Islet of Langerhans (tissue), 1 donor: ENCODE data around the gene LIN9.
"Not testable (repeated sequence)": the region's sequence is repeated elsewhere in the genome, so short reads cannot be mapped to it uniquely, and the experiment has no call there.

Experiments
- FAIRE-seq: peaks from one replicate; lab custom pipeline; 2011; peaks lifted over from hg19 to GRCh38; lab: Jason Lieb, UNC

The LIN9 gene

DNA sequence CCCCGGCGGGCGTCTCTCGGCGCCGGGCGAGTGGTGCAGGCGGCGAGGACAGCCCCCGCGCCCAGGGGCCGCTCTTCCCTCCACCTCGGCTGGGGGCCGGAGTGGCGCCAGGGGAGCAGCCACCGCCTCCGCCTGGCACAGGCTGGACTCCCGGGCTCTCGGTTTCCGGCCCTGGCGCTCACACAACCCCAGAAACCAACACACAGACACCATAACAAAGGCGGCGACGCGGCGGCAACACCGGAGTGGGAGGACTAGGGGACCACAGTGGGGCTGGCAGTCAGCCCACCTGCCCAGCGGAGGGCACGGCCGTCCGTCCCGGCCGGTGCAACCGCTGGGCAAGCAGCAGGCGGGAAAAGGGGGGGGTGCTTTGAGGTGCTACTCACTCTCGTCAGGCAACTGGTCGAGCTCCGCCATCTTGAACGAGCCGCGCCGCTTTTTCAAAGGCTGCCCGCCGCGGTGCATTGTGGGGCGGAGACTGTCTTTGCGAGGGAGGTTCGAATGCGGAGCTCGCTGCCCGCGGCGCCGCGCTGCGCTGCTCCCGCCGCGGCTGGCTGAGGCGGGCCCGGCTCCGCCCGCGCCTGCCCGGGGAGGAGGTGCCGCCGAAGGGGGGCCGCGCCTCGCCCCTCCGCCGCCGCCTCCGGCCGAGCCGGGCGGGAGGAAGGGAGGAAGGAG lies at the start of gene LIN9:
TSS of gene LIN9 (minus strand) at position 442 of the 675 bp plus-strand sequence. CDS start at position 417, 25 bp downstream.
- no peak for FAIRE-seq

DNA sequence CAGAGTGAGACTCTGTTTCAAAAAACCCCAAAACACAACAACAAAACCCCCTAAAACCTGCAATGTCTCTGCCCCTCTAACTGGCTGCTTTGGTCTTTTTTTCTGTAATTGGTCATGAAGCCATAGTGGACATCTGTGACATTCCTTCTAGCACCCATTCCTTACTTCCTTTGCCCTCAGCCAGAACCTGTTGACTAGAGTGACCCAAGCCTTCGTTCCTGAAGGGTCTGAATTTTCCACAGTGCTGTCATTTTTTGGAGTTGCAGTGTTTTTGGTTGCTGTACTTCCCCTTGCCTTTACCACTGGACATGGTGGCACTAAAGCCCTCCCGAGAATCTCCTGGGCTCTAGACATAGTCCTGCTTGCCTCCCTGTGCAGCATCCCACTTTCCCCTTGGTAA lies 48.5 kb upstream of the LIN9 start:
- FAIRE-seq, result no peak

DNA sequence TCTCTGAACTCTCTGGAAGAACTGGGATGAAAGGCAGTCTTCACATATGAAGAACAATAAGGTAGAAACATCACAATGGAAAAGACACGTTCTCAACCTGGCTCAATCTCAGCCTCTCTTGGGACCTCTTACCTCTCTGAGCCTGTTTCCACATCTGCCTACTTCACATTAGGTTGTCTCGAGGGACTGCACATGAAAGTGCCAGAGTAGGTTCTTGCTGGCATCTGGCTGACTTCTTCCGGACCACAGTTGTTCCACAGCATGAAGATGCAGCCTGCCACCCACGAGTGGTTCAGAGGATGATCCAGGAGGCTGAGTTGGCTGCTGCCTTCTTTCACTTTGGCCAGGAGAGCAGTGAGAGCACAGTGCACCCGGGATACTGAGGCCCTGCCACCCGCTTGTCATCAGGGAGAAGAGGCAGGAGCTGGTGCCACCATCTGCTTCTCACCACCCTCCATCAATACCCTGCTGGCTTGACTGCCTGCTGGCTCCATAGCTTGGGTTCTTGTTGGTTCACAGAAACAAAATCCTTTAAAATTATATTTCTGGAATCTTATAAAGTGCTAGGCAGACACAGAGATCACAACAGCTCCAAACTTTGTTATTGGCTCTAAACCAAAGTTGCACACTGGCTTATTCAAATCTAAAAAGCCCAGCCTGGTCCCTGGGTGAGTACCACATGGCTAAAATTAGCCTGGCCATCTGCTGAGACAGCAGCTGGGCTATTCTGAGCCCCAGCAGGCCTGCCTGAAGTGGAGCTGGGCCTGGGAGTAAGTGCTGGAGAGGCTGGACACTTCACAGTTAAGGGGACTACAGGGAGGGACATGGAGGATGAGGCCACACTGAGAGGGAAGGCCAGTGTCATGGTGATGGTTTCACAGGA lies 46.9 kb upstream of the LIN9 start:
- no peak for FAIRE-seq

DNA sequence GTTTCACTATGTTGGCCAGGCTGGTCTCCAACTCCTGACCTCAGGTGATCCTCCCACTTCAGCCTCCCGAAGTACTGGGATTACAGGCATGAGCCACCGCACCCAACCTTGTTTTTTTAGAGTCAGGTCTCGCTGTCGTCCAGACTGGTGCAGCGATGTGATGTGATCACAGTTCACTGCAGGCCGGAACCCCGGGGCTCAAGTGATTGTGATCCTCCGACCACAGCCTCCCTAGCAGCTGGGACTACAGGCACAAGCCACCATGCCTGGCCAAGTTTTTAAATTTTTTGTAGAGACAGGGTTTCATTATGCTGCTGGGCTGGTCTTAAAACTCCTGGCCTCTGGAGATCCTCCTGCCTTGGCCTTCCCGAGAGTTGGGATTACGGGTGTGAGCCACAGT lies 46.1 kb upstream of the LIN9 start:
- no peak for FAIRE-seq

- no peak for FAIRE-seq
Observed at GRCh38 chr1:226353698-226354525, 44.9 kb upstream of the LIN9 start.

DNA sequence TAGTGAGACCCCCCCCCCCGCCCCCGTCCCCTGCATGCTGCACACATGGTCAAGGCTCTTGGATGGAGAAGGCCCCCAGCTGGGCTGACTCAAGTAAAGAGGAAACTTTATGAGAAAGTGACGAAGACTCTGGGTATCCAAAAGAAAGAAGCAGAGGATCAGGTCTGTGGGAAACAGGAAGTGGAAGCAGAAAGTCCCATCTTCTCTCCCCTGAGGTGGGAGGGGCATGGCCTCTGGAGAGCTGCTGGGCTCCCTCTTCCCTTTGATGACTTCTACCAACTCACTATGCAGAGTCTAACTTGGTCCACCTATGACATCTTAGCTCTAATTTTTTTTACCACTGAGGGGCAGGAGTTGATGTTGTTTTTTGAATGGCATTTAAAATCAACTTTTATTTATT lies 42.7 kb upstream of the LIN9 start:
- no peak for FAIRE-seq

- FAIRE-seq, result no peak
Observed at GRCh38 chr1:226350519-226350865, 41.5 kb upstream of the LIN9 start.

- FAIRE-seq, result no peak
Observed at GRCh38 chr1:226349801-226350518, 41.0 kb upstream of the LIN9 start.

- FAIRE-seq, result no peak
Observed at GRCh38 chr1:226349081-226349480, 40.1 kb upstream of the LIN9 start.

DNA sequence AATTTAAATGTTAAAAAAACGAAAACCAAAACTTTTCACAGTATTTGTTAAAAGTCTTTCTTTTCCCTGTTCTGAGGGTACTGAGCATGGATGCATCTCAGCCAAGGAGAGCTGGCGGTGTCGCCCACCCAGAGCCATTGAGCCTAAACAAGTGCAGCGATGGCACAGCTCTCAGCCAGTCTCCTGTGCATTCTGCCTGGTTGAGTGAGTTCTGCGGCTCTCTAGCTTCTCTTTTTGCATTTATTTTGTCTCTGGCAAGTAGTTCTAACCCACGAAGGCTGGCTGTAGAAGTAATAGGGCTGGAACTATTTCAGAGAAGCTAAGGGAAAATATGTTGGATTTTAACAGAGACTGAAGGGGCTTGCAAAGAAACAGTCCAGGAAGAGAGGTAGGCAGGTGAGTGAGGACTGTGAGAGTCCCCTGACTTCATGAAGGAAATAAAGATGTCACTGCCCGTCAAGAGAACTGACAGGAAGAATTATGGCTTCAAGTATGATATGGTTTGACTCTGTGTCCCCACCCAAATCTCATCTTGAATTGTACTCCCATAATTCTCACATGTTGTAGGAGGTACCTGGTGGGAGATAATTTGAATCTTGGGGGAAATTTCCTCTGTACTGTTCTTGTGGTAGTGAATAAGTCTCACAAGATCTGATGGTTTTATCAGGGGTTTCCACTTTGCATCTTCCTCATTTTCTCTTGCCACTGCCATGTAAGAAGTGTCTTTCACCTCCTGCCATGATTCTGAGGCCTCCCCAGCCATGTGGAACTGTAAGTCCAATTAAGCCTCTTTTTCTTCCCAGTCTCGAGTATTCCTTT lies 35.7 kb upstream of the LIN9 start:
- no peak for FAIRE-seq

- FAIRE-seq, result no peak
Observed at GRCh38 chr1:226342656-226343055, 33.7 kb upstream of the LIN9 start.

DNA sequence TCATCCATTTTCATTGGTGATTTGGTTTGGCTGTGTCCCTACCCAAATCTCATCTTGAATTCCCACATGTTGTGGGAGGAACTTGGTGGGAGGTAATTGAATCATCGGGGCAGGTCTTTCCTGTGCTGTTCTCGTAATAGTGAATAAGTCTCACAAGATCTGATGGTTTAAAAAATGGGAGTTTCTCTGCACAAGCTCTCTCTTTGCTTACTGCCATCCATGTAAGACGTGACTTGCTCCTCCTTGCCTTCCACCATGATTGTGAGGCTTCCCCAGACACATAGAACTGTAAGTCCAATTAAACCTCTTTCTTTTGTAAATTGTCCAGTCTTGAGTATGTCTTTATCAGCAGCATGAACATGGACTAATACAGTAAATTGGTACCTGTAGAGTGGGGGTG lies 31.1 kb upstream of the LIN9 start:
- FAIRE-seq, result not testable (repeated sequence)

GRCh38 chr1:226337276-226337875 lies 28.4 kb upstream of the LIN9 start:
- FAIRE-seq, result no peak

DNA sequence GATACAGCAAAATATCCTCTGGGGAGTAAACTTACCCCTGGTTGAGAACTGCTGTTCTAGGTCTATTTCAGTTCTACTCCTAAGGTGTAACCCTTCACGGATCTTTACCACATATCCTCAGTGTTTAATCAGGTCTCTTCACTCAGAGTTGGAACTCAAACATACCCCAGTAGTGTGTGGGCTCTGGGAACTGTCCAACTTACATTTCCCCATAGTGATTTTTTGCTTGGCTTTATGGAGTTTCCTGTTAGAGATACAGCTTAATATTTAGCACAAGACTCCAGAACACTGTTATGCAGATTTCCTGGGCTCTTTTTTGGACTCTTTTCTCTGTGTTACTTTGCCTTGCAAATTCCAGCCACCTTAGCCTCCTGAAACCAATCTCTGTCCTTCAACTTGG lies 26.7 kb upstream of the LIN9 start:
- no peak for FAIRE-seq

- FAIRE-seq, result peak; percentile 82
Observed at GRCh38 chr1:226332947-226333346, 24.0 kb upstream of the LIN9 start.

GRCh38 chr1:226329237-226329636 lies 20.3 kb upstream of the LIN9 start:
- FAIRE-seq, result no peak

DNA sequence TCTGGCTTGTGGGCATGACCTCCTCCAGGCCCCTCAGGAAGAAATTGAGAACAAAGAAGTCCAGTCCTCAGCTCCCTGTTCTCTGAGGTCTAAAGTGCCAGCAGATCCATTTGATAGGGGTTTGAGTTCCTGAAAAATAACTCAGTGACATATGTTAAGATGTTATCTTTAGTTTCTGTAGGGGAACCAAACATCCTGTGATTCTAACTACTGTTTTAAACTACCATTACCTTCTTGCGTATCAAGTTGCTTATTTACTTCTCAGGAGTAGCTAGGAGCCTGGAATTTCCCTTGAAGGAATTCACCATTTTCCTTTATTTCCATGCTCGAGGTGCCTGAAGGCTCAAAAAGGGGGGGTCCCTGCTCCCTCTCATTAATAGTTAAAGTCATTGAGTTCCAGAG lies 18.8 kb upstream of the LIN9 start:
- no peak for FAIRE-seq

DNA sequence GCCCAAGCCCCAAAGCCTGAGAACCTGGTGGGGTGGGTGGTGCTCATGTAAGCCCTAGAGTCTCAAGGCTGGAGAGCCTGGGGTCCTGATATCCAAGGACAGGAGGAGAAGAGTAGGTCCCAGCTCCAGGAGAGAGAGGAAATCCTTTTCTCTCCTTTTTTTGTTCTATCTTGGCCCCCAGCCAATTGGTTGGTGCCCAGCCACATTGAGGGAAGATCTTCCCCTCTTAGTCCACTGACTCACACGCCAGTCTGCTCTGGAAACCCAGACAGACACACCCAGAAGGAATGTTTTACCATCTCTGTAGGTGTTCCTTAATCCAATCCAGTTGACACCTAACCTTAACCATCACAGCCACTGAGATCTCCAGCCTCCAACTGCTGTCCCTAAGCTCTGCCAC lies 16.2 kb upstream of the LIN9 start:
- no peak for FAIRE-seq

DNA sequence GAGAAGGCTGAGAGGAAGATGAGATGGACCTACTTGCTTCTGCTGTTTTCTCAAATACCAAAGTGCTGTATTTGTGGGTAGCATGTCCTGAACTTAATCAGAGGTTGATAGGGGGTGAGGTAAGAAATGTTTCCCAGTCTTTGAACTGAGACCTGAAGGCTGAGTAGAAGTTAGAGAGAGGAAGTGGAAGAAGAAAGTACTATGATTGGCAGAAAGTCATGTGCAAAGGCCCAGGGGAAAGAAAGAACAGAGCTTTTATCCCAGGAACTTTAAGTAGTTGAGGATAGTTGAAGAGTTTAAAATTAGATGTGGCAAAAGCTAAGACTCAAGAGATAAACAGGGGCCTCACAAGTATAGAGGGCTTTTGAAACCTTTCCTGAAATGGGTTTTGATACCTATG lies 15.5 kb upstream of the LIN9 start:
- FAIRE-seq, result no peak

GRCh38 chr1:226322986-226323385 lies 14.0 kb upstream of the LIN9 start:
- FAIRE-seq, result no peak

- FAIRE-seq, result no peak
Observed at GRCh38 chr1:226320930-226321329, 12.0 kb upstream of the LIN9 start.
